RWPE2 (cell line): ENCODE data around the gene IFNGR1.
"Not testable (repeated sequence)": the region's sequence is repeated elsewhere in the genome, so short reads cannot be mapped to it uniquely, and the experiment has no call there.

ENCODE experiments used
- ATAC-seq: fragments of 200-7000 bp; cut with Tn5 transposase; 3 replicates; pipeline ENCODE4 v1.9.1; 2021; ENCODE audit warnings: low read depth
- DNase-seq: peaks from one replicate; pipeline ENCODE4 v3.0.0-alpha.2; 2020; ENCODE audit warnings: low spot score
- H3K27ac ChIP-seq: fragments of 450-650 bp; 2 replicates; pipeline ENCODE4 v1.5.1; 2017; ENCODE audit warnings: mild to moderate bottlenecking; ENCODE audit not compliant: poor library complexity, severe bottlenecking
- H3K27me3 ChIP-seq: fragments of 250-450 bp; sonication (Bioruptor Pico); 2 replicates; pipeline ENCODE4 v1.5.1; 2021; ENCODE audit warnings: mild to moderate bottlenecking, moderate library complexity; ENCODE audit not compliant: insufficient read depth, poor library complexity, severe bottlenecking
- H3K36me3 ChIP-seq: fragments of 250-450 bp; sonication (Bioruptor Pico); 2 replicates; pipeline ENCODE4 v1.5.1; 2020; ENCODE audit warnings: low read depth, mild to moderate bottlenecking, moderate library complexity
- H3K4me1 ChIP-seq: fragments of 250-450 bp; sonication (Bioruptor Pico); 2 replicates; pipeline ENCODE4 v1.5.1; 2021; ENCODE audit warnings: mild to moderate bottlenecking, moderate library complexity; ENCODE audit not compliant: insufficient read depth, poor library complexity, severe bottlenecking
- H3K4me3 ChIP-seq: fragments of 250-450 bp; sonication (Bioruptor Pico); 2 replicates; pipeline ENCODE4 v1.5.1; 2021; ENCODE audit warnings: mild to moderate bottlenecking, moderate library complexity; ENCODE audit not compliant: severe bottlenecking
- H3K9me3 ChIP-seq: fragments of 250-450 bp; sonication (Bioruptor Pico); 2 replicates; pipeline ENCODE4 v1.5.1; 2021; ENCODE audit warnings: mild to moderate bottlenecking, moderate library complexity; ENCODE audit not compliant: severe bottlenecking
- TF ChIP-seq, protein P1 (sequence below): fragments of 450-650 bp; IDR thresholded peaks from one replicate; pipeline ENCODE4 v1.5.1; 2017; ENCODE audit warnings: mild to moderate bottlenecking, moderate library complexity; ENCODE audit not compliant: poor library complexity, severe bottlenecking

The IFNGR1 gene

DNA sequence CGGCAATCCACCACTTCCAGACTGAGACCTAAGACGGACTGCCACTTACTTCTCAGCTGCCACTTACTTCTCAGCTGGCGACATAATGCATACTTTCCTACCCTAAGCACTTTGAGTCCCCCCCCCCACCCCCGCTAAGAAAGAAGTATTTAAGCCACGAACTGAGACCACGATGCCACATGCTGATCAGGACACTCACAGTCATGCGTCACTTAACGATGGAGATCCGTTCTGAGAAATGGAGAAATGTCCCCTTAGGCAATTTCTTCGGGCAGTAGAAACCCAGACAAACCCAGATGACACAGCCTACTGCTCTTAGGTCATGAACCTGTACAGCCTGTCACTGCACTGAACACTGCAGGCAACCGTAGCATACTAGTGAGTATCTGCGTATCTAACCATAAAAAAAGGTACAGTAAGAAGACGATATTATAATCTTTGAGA is 690 bp downstream of the IFNGR1 start:
- Histone ChIP-seq H3K9me3 (no peaks in the 10 kb centered on the region), H3K36me3 (peaks cover 5% of the 10 kb centered on the region; the same call in 1 of the 2 replicates), H3K27ac (peak overlapping the region; percentile 82), H3K27me3 (no peaks in the 10 kb centered on the region), H3K4me3 (peak overlapping the region; percentile 97), H3K4me1 (peaks cover 33% of the 10 kb centered on the region)
- no peak for DNase-seq
- TF ChIP-seq, protein P1, sequence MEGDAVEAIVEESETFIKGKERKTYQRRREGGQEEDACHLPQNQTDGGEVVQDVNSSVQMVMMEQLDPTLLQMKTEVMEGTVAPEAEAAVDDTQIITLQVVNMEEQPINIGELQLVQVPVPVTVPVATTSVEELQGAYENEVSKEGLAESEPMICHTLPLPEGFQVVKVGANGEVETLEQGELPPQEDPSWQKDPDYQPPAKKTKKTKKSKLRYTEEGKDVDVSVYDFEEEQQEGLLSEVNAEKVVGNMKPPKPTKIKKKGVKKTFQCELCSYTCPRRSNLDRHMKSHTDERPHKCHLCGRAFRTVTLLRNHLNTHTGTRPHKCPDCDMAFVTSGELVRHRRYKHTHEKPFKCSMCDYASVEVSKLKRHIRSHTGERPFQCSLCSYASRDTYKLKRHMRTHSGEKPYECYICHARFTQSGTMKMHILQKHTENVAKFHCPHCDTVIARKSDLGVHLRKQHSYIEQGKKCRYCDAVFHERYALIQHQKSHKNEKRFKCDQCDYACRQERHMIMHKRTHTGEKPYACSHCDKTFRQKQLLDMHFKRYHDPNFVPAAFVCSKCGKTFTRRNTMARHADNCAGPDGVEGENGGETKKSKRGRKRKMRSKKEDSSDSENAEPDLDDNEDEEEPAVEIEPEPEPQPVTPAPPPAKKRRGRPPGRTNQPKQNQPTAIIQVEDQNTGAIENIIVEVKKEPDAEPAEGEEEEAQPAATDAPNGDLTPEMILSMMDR, result no peak
- ATAC-seq, result peak; percentile 26; the same call in 2 of the 3 replicates

DNA sequence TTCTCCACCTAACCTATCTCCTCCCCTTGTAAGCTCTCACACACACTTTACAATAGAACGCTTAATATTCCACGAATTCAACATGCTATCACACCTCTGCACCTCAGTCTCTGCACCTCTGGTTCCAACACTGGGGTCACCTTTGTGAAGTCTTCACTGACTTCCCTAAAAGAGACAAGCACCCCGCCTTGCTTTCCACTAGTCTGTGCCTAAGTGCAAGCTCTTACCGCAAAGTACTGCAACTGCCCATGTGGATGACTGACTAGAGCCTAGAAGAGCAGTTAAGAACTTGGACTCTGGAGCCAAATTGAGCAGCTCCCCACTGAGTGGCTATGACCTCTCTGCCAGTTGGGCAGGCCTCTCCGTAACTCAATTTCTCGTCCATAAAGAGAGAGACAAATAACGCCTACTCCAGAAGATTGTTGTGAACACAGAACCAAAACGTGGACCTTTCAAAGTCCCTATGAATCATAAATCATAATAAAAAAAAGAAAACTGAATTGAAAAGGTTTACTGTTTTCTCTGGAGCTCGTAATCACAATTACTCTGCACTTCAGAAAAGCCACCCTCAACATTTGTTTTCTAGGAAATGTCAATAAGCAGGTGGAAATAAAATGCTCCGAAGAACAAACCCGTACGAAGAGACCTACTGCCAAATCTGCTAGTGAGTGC is 1.2 kb downstream of the IFNGR1 start:
- Histone ChIP-seq H3K36me3 (peaks cover 5% of the 10 kb centered on the region; the same call in 1 of the 2 replicates), H3K27me3 (no peaks in the 10 kb centered on the region), H3K27ac (peak overlapping the region; percentile 82), H3K4me3 (peak overlapping the region; percentile 97), H3K9me3 (no peaks in the 10 kb centered on the region), H3K4me1 (peaks cover 33% of the 10 kb centered on the region)
- ATAC-seq (no peak), DNase-seq (no peak)
- TF ChIP-seq, protein P1, result no peak

DNA sequence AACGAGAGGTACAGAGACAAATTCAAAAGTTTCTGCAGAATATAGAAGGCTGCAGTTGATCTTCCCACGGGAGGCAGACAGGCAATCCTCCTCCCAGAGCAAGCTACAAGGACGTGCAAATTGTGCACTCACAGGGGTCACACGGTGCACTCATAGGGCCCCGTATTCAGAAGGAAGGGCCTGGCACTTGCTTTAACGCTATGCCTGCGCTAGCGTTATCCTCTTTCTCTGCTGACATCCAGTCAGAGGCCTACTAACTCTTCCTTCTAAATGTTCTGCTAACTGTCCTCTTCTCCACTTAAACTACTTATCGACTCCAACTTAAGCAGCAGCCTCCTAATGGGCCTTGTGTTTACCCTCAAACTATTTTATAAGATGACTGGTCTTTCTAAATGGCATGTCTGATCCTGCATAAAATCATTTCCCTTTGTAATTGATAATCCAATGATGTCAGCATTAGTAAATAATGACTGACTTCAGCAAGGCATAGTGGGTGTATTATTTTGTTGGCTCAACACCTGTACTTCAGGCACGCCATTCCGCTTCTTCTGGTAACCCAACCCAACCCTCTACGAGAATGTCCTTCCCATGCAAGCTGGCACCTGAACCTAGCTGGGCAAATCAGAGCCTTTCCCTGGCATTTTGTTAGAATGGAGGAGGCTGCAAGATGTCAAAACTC is 2.2 kb downstream of the IFNGR1 start:
- Histone ChIP-seq H3K4me1 (peaks cover 33% of the 10 kb centered on the region), H3K36me3 (peaks cover 5% of the 10 kb centered on the region; the same call in 1 of the 2 replicates), H3K9me3 (no peaks in the 10 kb centered on the region), H3K27ac (peak overlapping the region; percentile 82), H3K4me3 (no peak overlapping the region), H3K27me3 (no peaks in the 10 kb centered on the region)
- TF ChIP-seq, protein P1, result no peak
- DNase-seq (peak; percentile 72), ATAC-seq (peak; percentile 66)

DNA sequence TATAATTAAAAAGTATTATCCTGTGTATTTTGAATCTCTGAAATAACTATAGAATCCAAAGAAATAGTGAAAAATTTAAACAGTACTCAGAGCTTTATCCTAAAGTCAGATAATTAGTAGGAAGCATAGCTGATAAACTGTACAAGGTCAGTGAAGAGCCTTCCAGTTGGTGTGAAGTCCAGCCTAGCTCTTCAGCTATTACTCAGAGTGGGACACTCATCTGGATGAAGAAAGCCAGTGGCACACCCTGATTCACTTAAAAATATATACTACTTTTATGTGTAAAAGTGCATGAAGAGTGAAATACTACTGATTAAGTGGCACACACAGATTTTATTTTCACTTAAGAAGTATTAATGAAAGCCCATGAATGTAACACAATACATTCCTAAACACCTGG is 3.1 kb downstream of the IFNGR1 start:
- H3K4me1 ChIP-seq, result peaks cover 33% of the 10 kb centered on the region
- H3K4me3 ChIP-seq, result no peak overlapping the region
- no peak for DNase-seq
- peak overlapping the region; percentile 82 for H3K27ac ChIP-seq
- peaks cover 11% of the 10 kb centered on the region for H3K36me3 ChIP-seq
- H3K27me3 ChIP-seq, result no peaks in the 10 kb centered on the region
- TF ChIP-seq, protein P1, result no peak
- peak; percentile 22; the same call in 1 of the 3 replicates for ATAC-seq
- no peaks in the 10 kb centered on the region for H3K9me3 ChIP-seq

DNA sequence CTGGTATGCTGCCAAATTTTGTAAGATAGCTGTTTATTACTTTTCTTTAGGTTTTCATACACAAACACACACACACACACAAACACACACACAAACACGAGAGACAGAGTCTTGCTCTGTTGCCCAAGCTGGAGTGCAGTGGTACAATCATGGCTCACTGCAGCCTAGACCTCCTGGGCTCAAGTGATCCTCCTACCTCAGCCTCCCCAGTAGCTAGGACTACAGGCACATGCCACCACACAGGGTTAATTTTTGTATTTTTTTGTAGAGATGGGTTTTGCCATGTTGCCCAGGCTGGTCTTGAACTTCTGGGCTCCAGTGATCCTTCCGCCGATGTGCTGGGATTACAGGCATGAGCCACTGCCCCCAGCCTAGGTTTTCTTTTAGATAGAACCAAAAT is 3.6 kb downstream of the IFNGR1 start:
- DNase-seq, H3K27me3 ChIP-seq, ATAC-seq, H3K4me3 ChIP-seq, H3K9me3 ChIP-seq: not testable (repeated sequence)
- peak overlapping the region; percentile 82 for H3K27ac ChIP-seq
- H3K36me3 ChIP-seq, result peaks cover 11% of the 10 kb centered on the region
- peaks cover 33% of the 10 kb centered on the region for H3K4me1 ChIP-seq
